ENCODE results near the gene HOMER1.
"Not testable (repeated sequence)": the region's sequence is repeated elsewhere in the genome, so short reads cannot be mapped to it uniquely, and the experiment has no call there.

DNA sequence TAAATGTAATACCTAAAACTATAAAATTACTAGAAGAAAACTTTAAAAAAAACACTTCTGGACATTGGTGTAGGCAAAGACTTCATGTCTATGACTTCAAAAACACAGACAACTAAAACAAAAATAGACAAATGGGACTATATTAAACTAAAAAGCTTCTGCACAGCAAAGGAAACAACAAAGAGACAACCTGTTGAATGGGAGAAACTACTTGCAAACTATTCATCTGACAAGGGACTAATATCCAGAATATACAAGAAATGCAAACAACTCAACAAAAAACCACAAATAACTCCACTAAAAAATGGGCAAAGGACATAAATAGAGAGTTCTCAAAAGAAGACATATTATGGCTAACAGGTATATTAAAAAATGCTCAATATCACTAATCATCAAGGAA, 128.8 kb downstream of the HOMER1 start:
- TF ChIP-seq, protein P1, sequence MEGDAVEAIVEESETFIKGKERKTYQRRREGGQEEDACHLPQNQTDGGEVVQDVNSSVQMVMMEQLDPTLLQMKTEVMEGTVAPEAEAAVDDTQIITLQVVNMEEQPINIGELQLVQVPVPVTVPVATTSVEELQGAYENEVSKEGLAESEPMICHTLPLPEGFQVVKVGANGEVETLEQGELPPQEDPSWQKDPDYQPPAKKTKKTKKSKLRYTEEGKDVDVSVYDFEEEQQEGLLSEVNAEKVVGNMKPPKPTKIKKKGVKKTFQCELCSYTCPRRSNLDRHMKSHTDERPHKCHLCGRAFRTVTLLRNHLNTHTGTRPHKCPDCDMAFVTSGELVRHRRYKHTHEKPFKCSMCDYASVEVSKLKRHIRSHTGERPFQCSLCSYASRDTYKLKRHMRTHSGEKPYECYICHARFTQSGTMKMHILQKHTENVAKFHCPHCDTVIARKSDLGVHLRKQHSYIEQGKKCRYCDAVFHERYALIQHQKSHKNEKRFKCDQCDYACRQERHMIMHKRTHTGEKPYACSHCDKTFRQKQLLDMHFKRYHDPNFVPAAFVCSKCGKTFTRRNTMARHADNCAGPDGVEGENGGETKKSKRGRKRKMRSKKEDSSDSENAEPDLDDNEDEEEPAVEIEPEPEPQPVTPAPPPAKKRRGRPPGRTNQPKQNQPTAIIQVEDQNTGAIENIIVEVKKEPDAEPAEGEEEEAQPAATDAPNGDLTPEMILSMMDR (conservative IDR thresholded peaks at IDR 0.05): not testable (repeated sequence)
- TF ChIP-seq ZFX (IDR thresholded peaks at IDR 0.05): not testable (repeated sequence)

Measured in C4-2B (cell line).